Measurements from ENCODE around the gene SPCS1. TPM values are rescaled to one million over a fixed set of nuclear protein-coding genes. Genes with fewer than 3 reads are reported as not detected.

The SPCS1 gene
- total RNA-seq, 1 experiment from 2014 or later: 133 TPM

- no TSS peak for BruUV-seq (replicated peaks)
- Histone ChIP-seq H3K27me3 (ENCODE audit: low read length) (no peaks in the 10 kb centered on the region), H3K4me2 (ENCODE audit: low read length) (peak overlapping the region; percentile 95), H2AFZ (ENCODE audit: low read length) (no peak overlapping the region), H3K36me3 (ENCODE audit: low read depth, low read length) (peaks cover 65% of the 10 kb centered on the region), H3K79me2 (ENCODE audit: low read length) (peaks cover 84% of the 10 kb centered on the region), H3F3A (ENCODE audit: low read length, unreplicated experiment) (peaks cover 3% of the 10 kb centered on the region), H3K27ac (ENCODE audit: low read length) (peak overlapping the region; percentile 18), H3K9me2 (replicated peaks; ENCODE audit: low read length) (no peaks in the 10 kb centered on the region), H4K20me1 (ENCODE audit: low read length) (peaks cover 55% of the 10 kb centered on the region), H3K4me1 (ENCODE audit: insufficient read depth, low read length) (peaks cover 38% of the 10 kb centered on the region), H3K4me3 (ENCODE audit: low read length) (peak overlapping the region; percentile 87), H3K9ac (ENCODE audit: low read length) (peak overlapping the region; percentile 99; the same call in 1 of the 2 replicates), H3K9me3 (ENCODE audit: low read length) (no peaks in the 10 kb centered on the region)
- ChIA-PET CTCF (no interaction called here), POLR2A (ENCODE audit: unreplicated experiment) (no interaction called here)
- intact Hi-C loops (cut with micrococcal nuclease): loop anchor here (10.0 kb wide), 1 partner anchor 153 kb away; the partner anchor contains the start of genes NT5DC2 and UQCC5
- DNase-seq (peak; percentile 51), ATAC-seq (no peak)
- TF ChIP-seq CTCF (conservative IDR thresholded peaks at IDR 0.05; ENCODE audit: low read depth, low read length): no peak; the same call in 1 of the 2 replicates
- TF ChIP-seq EZH2 (IDR thresholded peaks at IDR 0.05; ENCODE audit: low read length, unreplicated experiment): no peak
- TF ChIP-seq EZH2phosphoT487 (IDR thresholded peaks at IDR 0.05; ENCODE audit: borderline replicate concordance, low read length): no peak
These were observed 17.6 kb upstream of the SPCS1 start for GRCh38 chr3:52688266-52688665.

- intact Hi-C loops (cut with micrococcal nuclease): loop anchor here (10.0 kb wide), 1 partner anchor 154 kb away; the partner anchor contains the start of genes NT5DC2 and UQCC5
- TF ChIP-seq EZH2phosphoT487 (IDR thresholded peaks at IDR 0.05; ENCODE audit: borderline replicate concordance, low read length) (no peak), CTCF (conservative IDR thresholded peaks at IDR 0.05; ENCODE audit: low read depth, low read length) (no peak)
- 0 out of 2 replicates have a peak overlapping the region, but pooled peaks have one; percentile 87 for H3K4me3 ChIP-seq (ENCODE audit: low read length)
- peaks cover 75% of the 10 kb centered on the region for H3K79me2 ChIP-seq (ENCODE audit: low read length)
- CTCF ChIA-PET: no interaction called here
- DNase-seq (no peak), ATAC-seq (no peak)
- POLR2A ChIA-PET (ENCODE audit: unreplicated experiment): interaction anchor here (0.5 kb wide), 1 partner anchor 231 kb away, joined by 3 read pairs; no protein-coding TSS in a partner anchor
- peak overlapping the region; percentile 95 for H3K4me2 ChIP-seq (ENCODE audit: low read length)
- peaks cover 6% of the 10 kb centered on the region for H3F3A ChIP-seq (ENCODE audit: low read length, unreplicated experiment)
- no peak overlapping the region for H3K9ac ChIP-seq (ENCODE audit: low read length)
- no peaks in the 10 kb centered on the region for H3K27me3 ChIP-seq (ENCODE audit: low read length)
- H2AFZ ChIP-seq (ENCODE audit: low read length): no peak overlapping the region
- H3K9me2 ChIP-seq (replicated peaks; ENCODE audit: low read length): no peaks in the 10 kb centered on the region
- no TSS peak for BruUV-seq (replicated peaks)
- peaks cover 62% of the 10 kb centered on the region for H4K20me1 ChIP-seq (ENCODE audit: low read length)
- H3K27ac ChIP-seq (ENCODE audit: low read length): no peak overlapping the region
- H3K36me3 ChIP-seq (ENCODE audit: low read depth, low read length): peaks cover 73% of the 10 kb centered on the region
- H3K9me3 ChIP-seq (ENCODE audit: low read length): no peaks in the 10 kb centered on the region
- H3K4me1 ChIP-seq (ENCODE audit: insufficient read depth, low read length): peaks cover 33% of the 10 kb centered on the region
These were observed 16.8 kb upstream of the SPCS1 start for GRCh38 chr3:52689151-52689550.

GRCh38 chr3:52690560-52690959 lies 15.3 kb upstream of the SPCS1 start:
- DNase-seq: no peak
- H3K27ac ChIP-seq (ENCODE audit: low read length): no peak overlapping the region
- no peak overlapping the region for H2AFZ ChIP-seq (ENCODE audit: low read length)
- peaks cover 28% of the 10 kb centered on the region for H3K4me1 ChIP-seq (ENCODE audit: insufficient read depth, low read length)
- no peaks in the 10 kb centered on the region for H3K9me2 ChIP-seq (replicated peaks; ENCODE audit: low read length)
- peaks cover 86% of the 10 kb centered on the region for H3K36me3 ChIP-seq (ENCODE audit: low read depth, low read length)
- ATAC-seq: no peak
- no peaks in the 10 kb centered on the region for H3K9me3 ChIP-seq (ENCODE audit: low read length)
- no peak overlapping the region for H3K9ac ChIP-seq (ENCODE audit: low read length)
- H3F3A ChIP-seq (ENCODE audit: low read length, unreplicated experiment): peaks cover 14% of the 10 kb centered on the region
- TF ChIP-seq EZH2 (IDR thresholded peaks at IDR 0.05; ENCODE audit: low read length, unreplicated experiment) (no peak), CTCF (conservative IDR thresholded peaks at IDR 0.05; ENCODE audit: low read depth, low read length) (no peak), EZH2phosphoT487 (IDR thresholded peaks at IDR 0.05; ENCODE audit: borderline replicate concordance, low read length) (no peak)
- H3K4me3 ChIP-seq (ENCODE audit: low read length): no peak overlapping the region
- CTCF ChIA-PET: no interaction called here
- peaks cover 62% of the 10 kb centered on the region for H4K20me1 ChIP-seq (ENCODE audit: low read length)
- no TSS peak for BruUV-seq (replicated peaks)
- H3K27me3 ChIP-seq (ENCODE audit: low read length): no peaks in the 10 kb centered on the region
- H3K79me2 ChIP-seq (ENCODE audit: low read length): peaks cover 67% of the 10 kb centered on the region
- intact Hi-C loops (cut with micrococcal nuclease): no loop called here
- H3K4me2 ChIP-seq (ENCODE audit: low read length): no peak overlapping the region
- POLR2A ChIA-PET (ENCODE audit: unreplicated experiment): interaction anchor here (0.7 kb wide), 1 partner anchor 55 kb away, joined by 3 read pairs; no protein-coding TSS in a partner anchor
